ENCODE data around the gene KRTAP2-2.

Gene KRTAP2-2

DNA sequence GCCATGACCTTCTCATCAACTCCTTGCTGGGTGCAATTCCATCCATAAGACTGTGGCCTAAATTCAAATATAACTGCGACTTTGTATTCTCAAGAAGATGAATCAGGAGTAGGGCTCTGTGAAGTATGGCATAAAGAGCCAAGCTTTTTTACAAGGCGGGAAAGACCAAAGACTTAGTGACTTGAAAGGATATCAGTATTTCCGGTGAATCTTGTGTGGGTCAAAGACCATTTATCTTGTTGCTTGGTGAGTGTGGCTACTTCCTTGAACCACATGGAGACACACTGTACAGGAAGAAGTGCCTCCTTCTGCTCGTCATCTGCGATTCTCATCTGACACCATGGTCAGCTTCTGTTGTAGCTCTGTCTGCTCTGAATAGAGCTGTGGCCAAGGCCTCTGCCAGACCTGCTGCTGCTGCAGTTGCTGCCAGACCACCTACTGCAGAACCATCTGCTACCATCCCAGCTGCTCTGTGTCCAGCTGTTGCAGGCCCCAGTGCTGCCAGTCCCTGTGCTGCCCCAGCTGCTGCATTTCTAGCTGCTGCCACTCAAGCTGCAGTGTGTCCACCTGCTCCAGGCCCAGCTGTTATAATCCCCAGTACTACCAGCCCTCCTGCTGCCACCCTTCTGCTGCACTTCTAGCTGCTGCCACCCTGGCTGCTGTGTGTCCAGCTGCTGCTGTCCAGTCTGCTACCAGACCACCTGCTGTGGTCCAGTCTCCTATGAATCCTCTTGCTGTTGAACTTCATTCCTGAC, 16.8 kb upstream of the KRTAP2-2 start:
- Histone ChIP-seq H4K20me1 (ENCODE audit: insufficient read depth, low read length) (no peaks in the 10 kb centered on the region), H3K27ac (ENCODE audit: low read depth, low read length, poor library complexity, severe bottlenecking) (no peak overlapping the region), H3K27me3 (ENCODE audit: insufficient read depth, low read length) (no peaks in the 10 kb centered on the region), H3K9ac (ENCODE audit: low read length) (no peak overlapping the region), H3K79me2 (ENCODE audit: insufficient read depth, low read length) (no peaks in the 10 kb centered on the region), H3K9me2 (ENCODE audit: low read depth, low read length) (no peaks in the 10 kb centered on the region), H3K4me3 (ENCODE audit: low read depth, low read length, poor library complexity, severe bottlenecking) (no peak overlapping the region), H3K36me3 (ENCODE audit: insufficient read depth, low read length) (no peaks in the 10 kb centered on the region), H3F3A (ENCODE audit: insufficient read depth, low read length) (no peaks in the 10 kb centered on the region), H3K9me3 (ENCODE audit: low read length) (no peaks in the 10 kb centered on the region), H3K4me1 (ENCODE audit: insufficient read depth, low read length, severe bottlenecking) (no peaks in the 10 kb centered on the region), H2AFZ (ENCODE audit: low read length) (no peak overlapping the region), H3K4me2 (ENCODE audit: low read length) (no peak overlapping the region)
- TF ChIP-seq EZH2 (IDR thresholded peaks at IDR 0.05; ENCODE audit: borderline replicate concordance, low read length) = no peak
- TF ChIP-seq, protein P1, sequence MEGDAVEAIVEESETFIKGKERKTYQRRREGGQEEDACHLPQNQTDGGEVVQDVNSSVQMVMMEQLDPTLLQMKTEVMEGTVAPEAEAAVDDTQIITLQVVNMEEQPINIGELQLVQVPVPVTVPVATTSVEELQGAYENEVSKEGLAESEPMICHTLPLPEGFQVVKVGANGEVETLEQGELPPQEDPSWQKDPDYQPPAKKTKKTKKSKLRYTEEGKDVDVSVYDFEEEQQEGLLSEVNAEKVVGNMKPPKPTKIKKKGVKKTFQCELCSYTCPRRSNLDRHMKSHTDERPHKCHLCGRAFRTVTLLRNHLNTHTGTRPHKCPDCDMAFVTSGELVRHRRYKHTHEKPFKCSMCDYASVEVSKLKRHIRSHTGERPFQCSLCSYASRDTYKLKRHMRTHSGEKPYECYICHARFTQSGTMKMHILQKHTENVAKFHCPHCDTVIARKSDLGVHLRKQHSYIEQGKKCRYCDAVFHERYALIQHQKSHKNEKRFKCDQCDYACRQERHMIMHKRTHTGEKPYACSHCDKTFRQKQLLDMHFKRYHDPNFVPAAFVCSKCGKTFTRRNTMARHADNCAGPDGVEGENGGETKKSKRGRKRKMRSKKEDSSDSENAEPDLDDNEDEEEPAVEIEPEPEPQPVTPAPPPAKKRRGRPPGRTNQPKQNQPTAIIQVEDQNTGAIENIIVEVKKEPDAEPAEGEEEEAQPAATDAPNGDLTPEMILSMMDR (IDR thresholded peaks at IDR 0.05; ENCODE audit: low read length) = no peak

DNA sequence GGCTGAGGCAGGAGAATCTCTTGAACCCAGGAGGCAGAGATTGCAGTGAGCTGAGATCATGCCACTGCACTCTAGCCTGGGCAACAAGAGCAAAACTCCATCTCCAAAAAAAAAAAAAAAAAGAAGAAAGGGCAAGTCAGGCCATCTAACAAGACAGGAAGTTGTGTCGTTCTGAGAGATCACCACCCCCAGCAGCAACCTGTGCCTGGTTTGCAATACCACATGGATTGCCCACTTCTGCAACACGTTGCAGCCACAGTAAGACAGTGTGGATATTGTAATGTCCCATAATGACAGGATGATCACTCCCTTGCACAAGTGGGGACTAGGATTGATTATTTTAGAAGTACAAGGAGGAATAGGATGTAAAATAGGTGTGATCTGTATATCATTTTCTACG, 14.0 kb upstream of the KRTAP2-2 start:
- Histone ChIP-seq H3K4me3 (ENCODE audit: low read depth, low read length, poor library complexity, severe bottlenecking) (no peak overlapping the region), H3K4me2 (ENCODE audit: low read length) (no peak overlapping the region), H3K27me3 (ENCODE audit: insufficient read depth, low read length) (no peaks in the 10 kb centered on the region), H3K79me2 (ENCODE audit: insufficient read depth, low read length) (no peaks in the 10 kb centered on the region), H3K27ac (ENCODE audit: low read depth, low read length, poor library complexity, severe bottlenecking) (no peak overlapping the region), H4K20me1 (ENCODE audit: insufficient read depth, low read length) (no peaks in the 10 kb centered on the region), H3K9me2 (ENCODE audit: low read depth, low read length) (no peaks in the 10 kb centered on the region), H3F3A (ENCODE audit: insufficient read depth, low read length) (no peaks in the 10 kb centered on the region), H3K9ac (ENCODE audit: low read length) (no peak overlapping the region), H3K4me1 (ENCODE audit: insufficient read depth, low read length, severe bottlenecking) (no peaks in the 10 kb centered on the region), H3K9me3 (ENCODE audit: low read length) (no peaks in the 10 kb centered on the region), H3K36me3 (ENCODE audit: insufficient read depth, low read length) (no peaks in the 10 kb centered on the region), H2AFZ (ENCODE audit: low read length) (no peak overlapping the region)
- TF ChIP-seq, protein P1 (IDR thresholded peaks at IDR 0.05; ENCODE audit: low read length) = no peak
- TF ChIP-seq EZH2 (IDR thresholded peaks at IDR 0.05; ENCODE audit: borderline replicate concordance, low read length) = no peak

DNA sequence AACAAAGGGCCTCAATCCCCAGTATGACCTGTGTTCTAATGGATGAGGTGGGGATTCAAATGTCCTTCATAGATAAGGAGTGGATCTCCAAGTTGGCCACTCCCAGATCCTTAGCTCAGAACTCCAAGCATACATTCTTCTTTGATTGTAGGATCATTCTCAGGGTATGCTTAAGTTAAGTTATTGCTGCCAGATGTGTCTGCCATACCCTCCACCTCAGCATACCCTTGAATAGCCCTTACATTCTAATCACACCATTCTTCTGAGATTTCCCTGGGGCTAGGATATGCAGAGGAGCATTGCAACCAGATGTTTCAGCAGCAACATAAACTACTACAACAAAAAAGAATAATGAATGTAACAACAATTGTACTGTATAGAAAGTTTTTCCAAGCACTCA, 12.3 kb upstream of the KRTAP2-2 start:
- no peak overlapping the region for H3K4me3 ChIP-seq (ENCODE audit: low read depth, low read length, poor library complexity, severe bottlenecking)
- TF ChIP-seq EZH2 (IDR thresholded peaks at IDR 0.05; ENCODE audit: borderline replicate concordance, low read length) = no peak
- TF ChIP-seq, protein P1 (IDR thresholded peaks at IDR 0.05; ENCODE audit: low read length) = no peak
- H3F3A ChIP-seq (ENCODE audit: insufficient read depth, low read length) = no peaks in the 10 kb centered on the region
- H3K36me3 ChIP-seq (ENCODE audit: insufficient read depth, low read length) = no peaks in the 10 kb centered on the region
- no peak overlapping the region for H2AFZ ChIP-seq (ENCODE audit: low read length)
- H3K27me3 ChIP-seq (ENCODE audit: insufficient read depth, low read length) = no peaks in the 10 kb centered on the region
- H3K4me1 ChIP-seq (ENCODE audit: insufficient read depth, low read length, severe bottlenecking) = no peaks in the 10 kb centered on the region
- no peaks in the 10 kb centered on the region for H3K9me2 ChIP-seq (ENCODE audit: low read depth, low read length)
- H3K4me2 ChIP-seq (ENCODE audit: low read length) = no peak overlapping the region
- H3K27ac ChIP-seq (ENCODE audit: low read depth, low read length, poor library complexity, severe bottlenecking) = no peak overlapping the region
- H3K79me2 ChIP-seq (ENCODE audit: insufficient read depth, low read length) = no peaks in the 10 kb centered on the region
- no peaks in the 10 kb centered on the region for H3K9me3 ChIP-seq (ENCODE audit: low read length)
- H3K9ac ChIP-seq (ENCODE audit: low read length) = no peak overlapping the region
- H4K20me1 ChIP-seq (ENCODE audit: insufficient read depth, low read length) = no peaks in the 10 kb centered on the region
